ENCODE measurements around the gene ZNF728.
"Not testable (repeated sequence)": the region's sequence is repeated elsewhere in the genome, so short reads cannot be mapped to it uniquely, and the experiment has no call there.

The ZNF728 gene

DNA sequence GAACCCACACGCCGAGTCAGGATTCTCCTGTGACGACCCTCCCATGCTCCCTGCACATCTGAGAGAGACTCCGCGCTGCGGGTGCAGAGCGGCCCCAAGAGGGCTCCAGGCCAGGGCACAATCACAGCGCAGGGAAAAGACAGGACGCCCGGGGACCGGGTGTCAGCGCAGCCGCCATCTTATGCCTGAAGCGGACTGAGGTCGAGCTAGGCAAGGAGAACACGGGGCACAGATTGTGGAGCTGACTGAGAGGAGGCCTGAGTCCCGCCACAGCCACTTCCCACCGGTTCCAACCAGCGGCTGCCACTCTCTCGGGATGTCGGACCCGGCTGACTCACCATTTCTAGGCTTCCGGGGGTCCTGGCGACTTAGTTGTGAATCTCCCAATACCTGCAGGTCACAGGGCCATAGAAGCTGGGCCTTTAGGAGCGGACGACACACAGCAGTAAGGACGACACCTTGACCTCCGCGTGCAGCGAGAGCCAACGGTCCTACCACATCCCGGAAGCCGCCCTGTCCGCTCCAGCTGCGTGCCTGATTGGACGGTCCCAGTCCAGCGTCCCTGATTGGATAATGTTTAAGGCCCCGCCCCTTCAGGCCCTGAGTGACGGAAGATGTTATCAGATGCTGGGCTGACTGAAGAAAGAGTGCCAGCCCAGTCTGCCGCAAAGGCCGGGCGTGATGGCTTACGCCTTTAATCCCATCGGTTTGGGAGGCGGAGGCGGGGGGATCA is at the start of gene ZNF728:
Gene ZNF728, minus strand, starts transcription at position 487 of the 733 bp plus-strand sequence. Its CDS starts 146 bp downstream, at position 341.
- DNase-seq, result no peak

DNA sequence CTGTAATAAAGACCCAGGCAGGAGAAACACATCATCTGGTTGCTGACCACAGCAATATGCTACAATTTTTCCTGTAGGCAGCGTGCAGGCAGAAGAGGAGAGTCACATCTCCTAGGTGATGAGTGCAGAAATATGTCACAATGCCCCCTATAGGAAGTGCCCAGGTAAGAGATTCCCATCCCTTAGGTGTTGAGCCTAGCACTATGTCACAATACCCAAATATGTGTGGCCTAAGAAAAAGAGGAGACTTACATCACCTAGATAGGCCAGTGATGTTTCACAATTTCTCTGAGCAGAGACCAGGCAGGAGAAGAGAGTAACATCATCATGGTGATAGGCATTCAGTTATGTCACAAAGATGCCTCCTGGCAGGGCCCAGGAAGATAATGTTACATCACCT is 49.4 kb upstream of the ZNF728 start:
- no peak for DNase-seq

DNA sequence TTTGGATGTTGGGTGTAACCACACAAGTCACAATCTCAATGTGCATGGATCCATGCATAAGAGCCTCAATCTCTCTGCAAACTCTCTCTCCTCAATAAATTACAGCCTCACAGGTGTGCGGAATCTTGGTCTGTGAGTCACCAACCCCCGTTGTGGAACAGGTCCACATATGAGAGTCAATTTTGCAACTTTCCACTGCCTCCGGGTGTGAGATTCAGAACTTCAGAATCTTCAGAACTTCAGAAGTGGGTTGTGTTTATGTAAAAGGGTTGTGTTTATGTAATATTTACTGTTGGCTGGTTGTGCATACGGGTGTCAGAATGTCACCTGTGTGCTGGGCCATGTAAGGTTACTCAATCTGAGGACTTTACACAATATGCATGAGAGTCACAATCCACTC is 46.3 kb upstream of the ZNF728 start:
- DNase-seq, result no peak

DNA sequence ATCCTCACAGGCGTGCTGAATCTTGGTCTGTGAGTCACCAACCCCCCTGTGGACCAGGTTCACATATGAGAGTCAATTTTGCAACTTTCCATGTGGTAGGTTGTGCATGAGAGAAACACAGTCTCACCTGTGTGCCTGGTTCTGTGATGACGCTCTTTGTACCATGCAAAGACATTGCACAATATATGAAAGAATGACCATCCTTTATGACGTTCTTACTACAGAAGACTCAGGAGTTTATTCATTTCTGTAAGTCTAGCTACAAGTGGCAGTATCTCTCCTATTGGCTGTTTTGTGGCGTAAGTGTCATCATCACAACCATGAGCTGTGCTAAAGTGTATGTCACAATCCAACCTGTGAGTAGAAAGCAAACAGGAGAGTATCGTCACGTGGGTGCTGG is 43.8 kb upstream of the ZNF728 start:
- no peak for DNase-seq

DNA sequence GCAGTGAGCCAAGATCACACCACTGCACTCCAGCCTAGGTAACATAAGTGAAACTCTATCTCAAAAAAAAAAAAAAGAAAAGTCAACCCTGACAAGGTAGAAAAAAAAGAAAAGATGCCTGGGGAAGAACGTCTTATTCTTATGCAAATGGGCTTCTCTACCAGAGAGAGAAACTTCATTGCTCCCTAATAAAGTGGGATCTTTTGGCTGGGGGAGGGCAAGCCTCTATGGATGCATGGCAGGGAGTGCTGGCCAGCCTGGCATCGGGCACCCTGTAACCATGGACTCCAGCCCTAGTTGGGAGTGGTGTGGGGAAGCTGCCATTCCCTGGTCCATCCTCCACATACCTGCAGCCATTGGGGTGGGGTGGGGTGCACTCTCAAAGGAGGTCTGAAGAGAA is 30.7 kb upstream of the ZNF728 start:
- DNase-seq, result no peak

DNA sequence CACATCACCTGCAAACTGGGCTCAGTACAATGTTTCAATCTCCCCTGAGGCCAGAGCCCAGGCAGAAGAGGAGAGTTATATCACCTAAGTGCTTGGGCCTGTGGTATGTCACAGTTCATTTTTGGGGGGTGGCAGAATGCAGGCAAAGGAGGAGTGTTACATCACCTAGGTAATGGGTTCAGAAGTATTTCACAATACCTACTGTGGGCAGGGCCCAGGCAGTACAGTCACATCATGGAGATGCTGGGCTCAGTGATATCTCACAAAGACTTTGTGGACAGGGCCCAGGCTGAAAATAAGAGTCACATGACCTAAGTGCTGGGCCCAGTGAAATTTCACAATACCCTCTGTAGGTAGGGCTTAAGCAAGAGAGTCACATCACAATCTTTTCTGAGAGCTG is 12.7 kb upstream of the ZNF728 start:
- DNase-seq, result no peak

DNA sequence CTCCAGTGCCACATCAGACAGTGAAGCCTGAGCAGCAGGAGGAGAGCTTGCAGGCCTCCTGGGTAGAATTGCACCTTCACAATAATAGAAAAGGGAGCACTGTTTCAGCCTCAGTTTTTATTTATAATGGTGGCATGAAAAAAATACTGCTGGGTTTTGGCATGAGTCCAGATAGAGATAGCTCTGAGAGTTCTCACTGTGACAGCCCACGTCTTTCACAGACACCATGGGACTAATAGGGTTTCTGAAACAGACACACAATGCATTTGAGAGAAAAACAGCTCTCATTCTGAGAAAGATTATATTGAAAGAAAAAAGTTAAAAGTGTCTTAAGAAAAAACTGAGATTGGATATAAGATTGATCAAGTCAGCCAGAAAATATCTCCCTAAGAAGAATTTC is 8.0 kb downstream of the ZNF728 start:
- not testable (repeated sequence) for DNase-seq

DNA sequence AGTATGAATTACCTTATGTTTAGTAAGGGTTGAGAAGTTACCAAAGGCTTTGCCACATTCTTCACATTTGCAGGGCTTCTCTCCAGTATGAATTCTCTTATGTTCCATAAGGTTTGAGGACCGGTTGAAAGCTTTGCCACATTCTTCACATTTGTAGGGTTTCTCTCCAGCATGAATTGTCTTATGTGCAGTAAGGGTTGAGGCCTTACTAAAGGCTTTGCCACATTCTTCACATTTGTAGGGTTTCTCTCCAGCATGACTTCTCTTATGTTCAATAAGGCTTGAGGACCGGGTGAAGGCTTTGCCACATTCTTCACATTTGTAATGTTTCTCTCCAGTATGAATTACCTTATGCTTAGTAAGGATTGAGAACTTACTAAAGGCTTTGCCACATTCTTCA is 26.7 kb downstream of the ZNF728 start:
- DNase-seq, result no peak

DNA sequence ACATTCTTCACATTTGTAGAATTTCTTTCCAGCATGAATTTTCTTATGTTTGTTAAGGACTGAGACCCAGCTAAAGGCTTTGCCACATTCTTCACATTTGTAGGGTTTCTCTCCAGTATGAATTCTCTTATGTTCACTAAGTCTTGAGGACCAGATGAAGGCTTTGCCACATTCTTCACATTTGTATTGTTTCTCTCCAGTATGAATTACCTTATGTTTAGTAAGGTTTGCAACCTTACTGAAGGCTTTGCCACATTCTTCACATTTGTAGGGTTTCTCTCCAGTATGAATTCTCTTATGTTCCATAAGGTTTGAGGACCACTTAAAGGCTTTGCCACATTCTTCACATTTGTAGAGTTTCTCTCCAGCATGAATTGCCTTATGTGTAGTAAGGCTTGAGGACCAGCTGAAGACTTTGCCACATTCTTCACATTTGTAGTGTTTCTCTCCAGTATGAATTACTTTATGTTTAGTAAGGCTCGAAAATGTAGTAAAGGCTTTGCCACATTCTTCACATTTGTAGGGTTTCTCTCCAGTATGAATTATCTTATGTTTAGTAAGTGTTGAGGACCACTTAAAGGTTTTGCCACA is 27.3 kb downstream of the ZNF728 start:
- DNase-seq, result not testable (repeated sequence)

DNA sequence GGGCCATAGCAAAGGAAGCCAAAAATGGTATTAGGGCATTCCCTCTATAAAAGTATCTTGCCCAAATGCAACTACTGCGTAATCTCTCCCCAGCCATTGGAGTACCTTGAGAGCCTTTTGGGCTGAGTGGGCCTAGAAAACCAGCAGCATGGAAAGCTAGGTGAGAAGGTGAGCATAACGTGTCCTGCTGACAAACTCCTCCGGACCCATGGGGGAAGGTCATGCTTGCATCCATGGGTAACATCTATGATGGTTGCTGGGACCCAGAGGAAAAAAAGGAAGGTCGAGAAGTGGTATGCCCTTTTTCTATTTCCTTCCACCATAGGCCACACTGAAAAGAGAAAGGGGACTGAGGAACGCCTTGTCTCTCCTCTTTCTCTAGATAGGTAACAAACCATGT is 57.4 kb downstream of the ZNF728 start:
- DNase-seq, result peak; percentile 18

DNA sequence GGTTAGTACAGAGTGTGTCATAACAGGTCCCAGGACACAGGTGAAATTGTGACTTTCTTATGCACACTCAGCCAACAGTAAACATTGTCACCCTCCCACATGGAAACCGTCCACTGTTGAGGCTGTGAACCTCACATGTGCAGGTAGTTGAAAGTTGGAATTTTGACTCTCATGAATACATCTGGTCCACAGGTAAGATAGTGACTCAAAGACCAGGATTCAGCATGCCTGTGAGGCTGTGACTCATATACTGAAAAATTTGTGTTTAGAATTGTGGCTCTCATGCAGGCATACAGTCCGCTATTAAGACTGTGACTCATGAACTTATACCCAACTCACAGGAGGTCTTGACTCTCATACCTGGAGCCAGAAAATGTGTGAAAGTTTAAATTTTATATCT is 67.8 kb downstream of the ZNF728 start:
- no peak for DNase-seq

DNA sequence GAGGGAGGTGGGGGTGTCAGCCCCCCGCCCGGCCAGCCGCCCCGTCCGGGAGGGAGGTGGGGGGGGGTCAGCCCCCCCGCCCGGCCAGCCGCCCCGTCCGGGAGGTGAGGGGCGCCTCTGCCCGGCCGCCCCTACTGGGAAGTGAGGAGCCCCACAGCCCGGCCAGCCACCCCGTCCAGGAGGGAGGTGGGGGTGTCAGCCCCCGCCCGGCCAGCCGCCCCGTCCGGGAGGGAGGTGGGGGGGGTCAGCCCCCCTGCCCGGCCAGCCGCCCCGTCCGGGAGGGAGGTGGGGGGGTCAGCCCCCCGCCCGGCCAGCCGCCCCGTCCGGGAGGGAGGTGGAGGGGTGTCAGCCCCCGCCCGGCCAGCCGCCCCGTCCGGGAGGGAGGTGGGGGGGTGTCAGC is 75.4 kb downstream of the ZNF728 start:
- not testable (repeated sequence) for DNase-seq

DNA sequence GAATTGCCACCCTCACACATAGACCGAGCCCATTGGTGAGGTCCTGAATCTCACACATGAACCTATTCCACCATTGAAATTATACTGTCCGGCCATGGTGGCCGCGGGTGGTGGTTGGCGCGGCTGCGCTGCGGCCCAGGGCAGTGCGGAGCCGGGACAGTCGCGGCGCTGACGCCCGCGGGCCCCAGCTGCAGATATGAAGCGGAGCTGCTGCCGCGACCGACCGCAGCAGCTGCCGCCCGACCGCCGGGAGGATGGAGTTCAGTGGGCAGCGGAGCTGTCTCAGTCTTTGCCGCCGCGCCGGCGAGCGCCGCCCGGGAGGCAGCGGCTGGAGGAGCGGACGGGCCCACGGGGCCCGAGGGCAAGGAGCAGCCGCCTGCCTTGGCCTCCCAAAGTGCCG is 77.8 kb downstream of the ZNF728 start:
- DNase-seq, result not testable (repeated sequence)
